GM23338 (cell line): ENCODE data around the gene RGS6. TPM values are rescaled to one million over a fixed set of nuclear protein-coding genes. Genes with fewer than 3 reads are reported as not detected.

Experiments
- ATAC-seq: fragments of 200-7000 bp; cut with Tn5 transposase; 3 replicates; pipeline ENCODE4 v1.9.1; 2020
- DNase-seq: peaks from one replicate; pipeline ENCODE4 v3.0.0-alpha.2; 2015; ENCODE audit warnings: low spot score
- H2AFZ ChIP-seq: fragments of 200-600 bp; sonication (generic); 2 replicates; pipeline ENCODE4 v1.8.0; 2016; ENCODE audit warnings: antibody characterized with exemption, mild to moderate bottlenecking, moderate library complexity
- H3F3A ChIP-seq: fragments of 200-600 bp; sonication (generic); replicated peaks from 2 replicates; pipeline ENCODE4 v1.8.0; 2017; ENCODE audit warnings: antibody characterized with exemption, mixed run types, low read depth
- H3K27ac ChIP-seq: fragments of 200-600 bp; sonication (generic); 2 replicates; pipeline ENCODE4 v1.6.1; 2016; ENCODE audit warnings: low read depth
- H3K27me3 ChIP-seq: fragments of 200-600 bp; sonication (generic); 2 replicates; pipeline ENCODE4 v1.8.0; 2016; ENCODE audit warnings: mild to moderate bottlenecking, mixed run types, moderate library complexity; ENCODE audit not compliant: insufficient read depth
- H3K36me3 ChIP-seq: fragments of 200-600 bp; sonication (generic); 2 replicates; pipeline ENCODE4 v1.8.0; 2016; ENCODE audit warnings: mild to moderate bottlenecking; ENCODE audit not compliant: insufficient read depth
- H3K4me1 ChIP-seq: fragments of 200-600 bp; sonication (generic); 2 replicates; pipeline ENCODE4 v1.8.0; 2016; ENCODE audit warnings: mild to moderate bottlenecking, moderate library complexity; ENCODE audit not compliant: insufficient read depth
- H3K4me2 ChIP-seq: fragments of 200-600 bp; sonication (generic); 2 replicates; pipeline ENCODE4 v1.7.1; 2017; ENCODE audit warnings: mixed run types
- H3K4me3 ChIP-seq: fragments of 200-600 bp; sonication (generic); 2 replicates; pipeline ENCODE4 v1.6.1; 2016; ENCODE audit warnings: mixed run types
- H3K79me2 ChIP-seq: fragments of 200-600 bp; sonication (generic); replicated peaks from 2 replicates; pipeline ENCODE4 v1.8.0; 2017; ENCODE audit warnings: mild to moderate bottlenecking; ENCODE audit not compliant: insufficient read depth
- H3K9me2 ChIP-seq: fragments of 200-600 bp; sonication (generic); 2 replicates; pipeline ENCODE4 v1.8.0; 2017; ENCODE audit not compliant: insufficient read depth
- H4K20me1 ChIP-seq: fragments of 200-600 bp; sonication (generic); replicated peaks from 2 replicates; pipeline ENCODE4 v1.8.0; 2017; ENCODE audit warnings: mild to moderate bottlenecking; ENCODE audit not compliant: insufficient read depth
- H3K27ac Mint-ChIP-seq: 2 replicates; pipeline ENCODE4 v1.8.0; 2020; ENCODE audit warnings: inconsistent platforms, mild to moderate bottlenecking, moderate library complexity, mixed read lengths
- H3K27me3 Mint-ChIP-seq: 3 replicates; pipeline ENCODE4 v1.8.0; 2022; ENCODE audit warnings: low read depth, mild to moderate bottlenecking, moderate library complexity, mixed read lengths, inconsistent platforms; ENCODE audit not compliant: insufficient read depth, poor library complexity
- H3K36me3 Mint-ChIP-seq: 3 replicates; pipeline ENCODE4 v1.8.0; 2021; ENCODE audit warnings: low read depth, mild to moderate bottlenecking, inconsistent platforms, moderate library complexity, mixed read lengths
- H3K4me1 Mint-ChIP-seq: 3 replicates; pipeline ENCODE4 v1.8.0; 2020; ENCODE audit warnings: mild to moderate bottlenecking, inconsistent platforms, mixed read lengths
- H3K4me3 Mint-ChIP-seq: 3 replicates; pipeline ENCODE4 v1.8.0; 2021; ENCODE audit warnings: moderate library complexity, mild to moderate bottlenecking, inconsistent platforms, mixed read lengths
- H3K9me3 Mint-ChIP-seq: 3 replicates; pipeline ENCODE4 v1.8.0; 2020; ENCODE audit warnings: moderate library complexity, mild to moderate bottlenecking, inconsistent platforms, mixed read lengths
- CREB1 ChIP-seq: fragments of 250-450 bp; sonication (Bioruptor Pico); IDR thresholded peaks from 2 replicates; pipeline ENCODE4 v1.5.0; 2020; ENCODE audit warnings: low read depth, mild to moderate bottlenecking, moderate library complexity
- EZH2 ChIP-seq: fragments of 200-600 bp; sonication (generic); IDR thresholded peaks from one replicate; pipeline ENCODE4 v1.8.0; 2017; ENCODE audit warnings: antibody characterized with exemption, mild to moderate bottlenecking, low read depth; ENCODE audit not compliant: unreplicated experiment
- JUNB ChIP-seq: IDR thresholded peaks from one replicate; pipeline ENCODE4 v1.6.1; 2016; ENCODE audit warnings: antibody characterized with exemption; ENCODE audit not compliant: unreplicated experiment
- NANOG ChIP-seq: IDR thresholded peaks from 2 replicates; pipeline ENCODE4 v1.6.1; 2016; ENCODE audit warnings: antibody characterized with exemption, borderline replicate concordance
- POLR2AphosphoS5 ChIP-seq: IDR thresholded peaks from 2 replicates; pipeline ENCODE4 v1.6.1; 2016; ENCODE audit warnings: antibody characterized with exemption, low read depth
- STAT1 ChIP-seq: IDR thresholded peaks from one replicate; pipeline ENCODE4 v1.6.1; 2016; ENCODE audit warnings: antibody characterized with exemption; ENCODE audit not compliant: unreplicated experiment
- ZNF114 ChIP-seq: fragments of 250-450 bp; sonication (Bioruptor Pico); IDR thresholded peaks from 2 replicates; pipeline ENCODE4 v1.5.0; 2020; ENCODE audit warnings: mild to moderate bottlenecking, moderate library complexity
- polyA plus RNA-seq: library from polyadenylated mRNA; unstranded; fragments of >200 nt; fragmentation: Nextera tagmentation; extraction: Ambion mirVana; gene quantifications from 2 replicates; pipeline ENCODE4 v1.2.1, GENCODE V29; 2016
- total RNA-seq: library from RNA; depleted of rRNA; stranded (reverse); fragments of >200 nt; shearing (Covaris generic); gene quantifications from 2 replicates; pipeline ENCODE4 v1.2.3, GENCODE V29; 2014
- TF ChIP-seq, protein P1 (sequence below): IDR thresholded peaks from one replicate; pipeline ENCODE4 v1.6.1; 2018; ENCODE audit warnings: antibody characterized with exemption; ENCODE audit not compliant: unreplicated experiment
- TF ChIP-seq, protein P2 (sequence below), 2 experiments: fragments of 200-600 bp in 1 of 2; sonication (generic) in 1 of 2; conservative IDR thresholded peaks; 2 replicates each; pipeline versions ENCODE4 v1.5.1 to v1.6.1; 2016 to 2017; ENCODE audit warnings: antibody characterized with exemption in 2 of 2, low read depth in 2 of 2, mild to moderate bottlenecking in 2 of 2, moderate library complexity in 1 of 2
- TF ChIP-seq, protein P3 (sequence below): fragments of 250-450 bp; sonication (Bioruptor Pico); IDR thresholded peaks from 2 replicates; pipeline ENCODE4 v1.5.0; 2020; ENCODE audit warnings: mild to moderate bottlenecking, moderate library complexity

RGS6 gene
- total and polyA plus RNA-seq, 2 experiments from 2014 or later = 0.66 to 0.83 TPM

DNA sequence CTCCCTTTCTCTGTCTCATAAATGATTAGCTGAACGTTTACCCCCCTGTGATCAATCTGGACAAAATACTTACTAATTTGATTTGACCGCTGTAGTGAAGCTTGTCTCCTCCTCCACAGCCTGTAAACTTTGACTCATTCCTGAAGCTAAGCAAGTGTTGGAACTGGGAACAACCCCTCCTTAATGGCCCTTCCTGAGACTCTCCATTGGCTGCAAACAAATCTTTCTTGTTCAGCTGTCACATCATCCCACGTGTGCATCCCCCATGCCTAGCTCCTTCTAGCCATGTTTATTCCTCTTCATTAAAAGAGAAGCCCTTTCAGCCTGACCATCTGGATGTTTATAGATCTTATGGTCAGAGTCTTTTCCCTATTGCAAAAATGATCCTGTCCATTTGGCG, 281.2 kb downstream of the RGS6 start:
- Histone ChIP-seq H3K79me2 (no peaks in the 10 kb centered on the region), H3K4me1 (no peaks in the 10 kb centered on the region), H2AFZ (no peak overlapping the region), H3K4me2 (no peak overlapping the region), H3K9me2 (peaks cover 2% of the 10 kb centered on the region; the same call in 1 of the 2 replicates), H4K20me1 (no peaks in the 10 kb centered on the region), H3K27me3 (no peaks in the 10 kb centered on the region), H3F3A (no peaks in the 10 kb centered on the region), H3K4me3 (no peak overlapping the region), H3K36me3 (no peaks in the 10 kb centered on the region), H3K27ac (no peak overlapping the region)
- no peak overlapping the region for H3K27ac Mint-ChIP-seq
- no peak for DNase-seq
- TF ChIP-seq EZH2 (no peak), JUNB (no peak), POLR2AphosphoS5 (no peak), ZNF114 (CRISPR knock-in tag) (no peak), CREB1 (CRISPR knock-in tag) (no peak), STAT1 (no peak), NANOG (no peak)
- TF ChIP-seq, protein P1, sequence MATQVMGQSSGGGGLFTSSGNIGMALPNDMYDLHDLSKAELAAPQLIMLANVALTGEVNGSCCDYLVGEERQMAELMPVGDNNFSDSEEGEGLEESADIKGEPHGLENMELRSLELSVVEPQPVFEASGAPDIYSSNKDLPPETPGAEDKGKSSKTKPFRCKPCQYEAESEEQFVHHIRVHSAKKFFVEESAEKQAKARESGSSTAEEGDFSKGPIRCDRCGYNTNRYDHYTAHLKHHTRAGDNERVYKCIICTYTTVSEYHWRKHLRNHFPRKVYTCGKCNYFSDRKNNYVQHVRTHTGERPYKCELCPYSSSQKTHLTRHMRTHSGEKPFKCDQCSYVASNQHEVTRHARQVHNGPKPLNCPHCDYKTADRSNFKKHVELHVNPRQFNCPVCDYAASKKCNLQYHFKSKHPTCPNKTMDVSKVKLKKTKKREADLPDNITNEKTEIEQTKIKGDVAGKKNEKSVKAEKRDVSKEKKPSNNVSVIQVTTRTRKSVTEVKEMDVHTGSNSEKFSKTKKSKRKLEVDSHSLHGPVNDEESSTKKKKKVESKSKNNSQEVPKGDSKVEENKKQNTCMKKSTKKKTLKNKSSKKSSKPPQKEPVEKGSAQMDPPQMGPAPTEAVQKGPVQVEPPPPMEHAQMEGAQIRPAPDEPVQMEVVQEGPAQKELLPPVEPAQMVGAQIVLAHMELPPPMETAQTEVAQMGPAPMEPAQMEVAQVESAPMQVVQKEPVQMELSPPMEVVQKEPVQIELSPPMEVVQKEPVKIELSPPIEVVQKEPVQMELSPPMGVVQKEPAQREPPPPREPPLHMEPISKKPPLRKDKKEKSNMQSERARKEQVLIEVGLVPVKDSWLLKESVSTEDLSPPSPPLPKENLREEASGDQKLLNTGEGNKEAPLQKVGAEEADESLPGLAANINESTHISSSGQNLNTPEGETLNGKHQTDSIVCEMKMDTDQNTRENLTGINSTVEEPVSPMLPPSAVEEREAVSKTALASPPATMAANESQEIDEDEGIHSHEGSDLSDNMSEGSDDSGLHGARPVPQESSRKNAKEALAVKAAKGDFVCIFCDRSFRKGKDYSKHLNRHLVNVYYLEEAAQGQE = no peak
- TF ChIP-seq, protein P2, sequence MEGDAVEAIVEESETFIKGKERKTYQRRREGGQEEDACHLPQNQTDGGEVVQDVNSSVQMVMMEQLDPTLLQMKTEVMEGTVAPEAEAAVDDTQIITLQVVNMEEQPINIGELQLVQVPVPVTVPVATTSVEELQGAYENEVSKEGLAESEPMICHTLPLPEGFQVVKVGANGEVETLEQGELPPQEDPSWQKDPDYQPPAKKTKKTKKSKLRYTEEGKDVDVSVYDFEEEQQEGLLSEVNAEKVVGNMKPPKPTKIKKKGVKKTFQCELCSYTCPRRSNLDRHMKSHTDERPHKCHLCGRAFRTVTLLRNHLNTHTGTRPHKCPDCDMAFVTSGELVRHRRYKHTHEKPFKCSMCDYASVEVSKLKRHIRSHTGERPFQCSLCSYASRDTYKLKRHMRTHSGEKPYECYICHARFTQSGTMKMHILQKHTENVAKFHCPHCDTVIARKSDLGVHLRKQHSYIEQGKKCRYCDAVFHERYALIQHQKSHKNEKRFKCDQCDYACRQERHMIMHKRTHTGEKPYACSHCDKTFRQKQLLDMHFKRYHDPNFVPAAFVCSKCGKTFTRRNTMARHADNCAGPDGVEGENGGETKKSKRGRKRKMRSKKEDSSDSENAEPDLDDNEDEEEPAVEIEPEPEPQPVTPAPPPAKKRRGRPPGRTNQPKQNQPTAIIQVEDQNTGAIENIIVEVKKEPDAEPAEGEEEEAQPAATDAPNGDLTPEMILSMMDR (conservative IDR thresholded peaks at IDR 0.05; ENCODE audit: low read depth in 2 of 2) = no peak
- TF ChIP-seq, protein P3, sequence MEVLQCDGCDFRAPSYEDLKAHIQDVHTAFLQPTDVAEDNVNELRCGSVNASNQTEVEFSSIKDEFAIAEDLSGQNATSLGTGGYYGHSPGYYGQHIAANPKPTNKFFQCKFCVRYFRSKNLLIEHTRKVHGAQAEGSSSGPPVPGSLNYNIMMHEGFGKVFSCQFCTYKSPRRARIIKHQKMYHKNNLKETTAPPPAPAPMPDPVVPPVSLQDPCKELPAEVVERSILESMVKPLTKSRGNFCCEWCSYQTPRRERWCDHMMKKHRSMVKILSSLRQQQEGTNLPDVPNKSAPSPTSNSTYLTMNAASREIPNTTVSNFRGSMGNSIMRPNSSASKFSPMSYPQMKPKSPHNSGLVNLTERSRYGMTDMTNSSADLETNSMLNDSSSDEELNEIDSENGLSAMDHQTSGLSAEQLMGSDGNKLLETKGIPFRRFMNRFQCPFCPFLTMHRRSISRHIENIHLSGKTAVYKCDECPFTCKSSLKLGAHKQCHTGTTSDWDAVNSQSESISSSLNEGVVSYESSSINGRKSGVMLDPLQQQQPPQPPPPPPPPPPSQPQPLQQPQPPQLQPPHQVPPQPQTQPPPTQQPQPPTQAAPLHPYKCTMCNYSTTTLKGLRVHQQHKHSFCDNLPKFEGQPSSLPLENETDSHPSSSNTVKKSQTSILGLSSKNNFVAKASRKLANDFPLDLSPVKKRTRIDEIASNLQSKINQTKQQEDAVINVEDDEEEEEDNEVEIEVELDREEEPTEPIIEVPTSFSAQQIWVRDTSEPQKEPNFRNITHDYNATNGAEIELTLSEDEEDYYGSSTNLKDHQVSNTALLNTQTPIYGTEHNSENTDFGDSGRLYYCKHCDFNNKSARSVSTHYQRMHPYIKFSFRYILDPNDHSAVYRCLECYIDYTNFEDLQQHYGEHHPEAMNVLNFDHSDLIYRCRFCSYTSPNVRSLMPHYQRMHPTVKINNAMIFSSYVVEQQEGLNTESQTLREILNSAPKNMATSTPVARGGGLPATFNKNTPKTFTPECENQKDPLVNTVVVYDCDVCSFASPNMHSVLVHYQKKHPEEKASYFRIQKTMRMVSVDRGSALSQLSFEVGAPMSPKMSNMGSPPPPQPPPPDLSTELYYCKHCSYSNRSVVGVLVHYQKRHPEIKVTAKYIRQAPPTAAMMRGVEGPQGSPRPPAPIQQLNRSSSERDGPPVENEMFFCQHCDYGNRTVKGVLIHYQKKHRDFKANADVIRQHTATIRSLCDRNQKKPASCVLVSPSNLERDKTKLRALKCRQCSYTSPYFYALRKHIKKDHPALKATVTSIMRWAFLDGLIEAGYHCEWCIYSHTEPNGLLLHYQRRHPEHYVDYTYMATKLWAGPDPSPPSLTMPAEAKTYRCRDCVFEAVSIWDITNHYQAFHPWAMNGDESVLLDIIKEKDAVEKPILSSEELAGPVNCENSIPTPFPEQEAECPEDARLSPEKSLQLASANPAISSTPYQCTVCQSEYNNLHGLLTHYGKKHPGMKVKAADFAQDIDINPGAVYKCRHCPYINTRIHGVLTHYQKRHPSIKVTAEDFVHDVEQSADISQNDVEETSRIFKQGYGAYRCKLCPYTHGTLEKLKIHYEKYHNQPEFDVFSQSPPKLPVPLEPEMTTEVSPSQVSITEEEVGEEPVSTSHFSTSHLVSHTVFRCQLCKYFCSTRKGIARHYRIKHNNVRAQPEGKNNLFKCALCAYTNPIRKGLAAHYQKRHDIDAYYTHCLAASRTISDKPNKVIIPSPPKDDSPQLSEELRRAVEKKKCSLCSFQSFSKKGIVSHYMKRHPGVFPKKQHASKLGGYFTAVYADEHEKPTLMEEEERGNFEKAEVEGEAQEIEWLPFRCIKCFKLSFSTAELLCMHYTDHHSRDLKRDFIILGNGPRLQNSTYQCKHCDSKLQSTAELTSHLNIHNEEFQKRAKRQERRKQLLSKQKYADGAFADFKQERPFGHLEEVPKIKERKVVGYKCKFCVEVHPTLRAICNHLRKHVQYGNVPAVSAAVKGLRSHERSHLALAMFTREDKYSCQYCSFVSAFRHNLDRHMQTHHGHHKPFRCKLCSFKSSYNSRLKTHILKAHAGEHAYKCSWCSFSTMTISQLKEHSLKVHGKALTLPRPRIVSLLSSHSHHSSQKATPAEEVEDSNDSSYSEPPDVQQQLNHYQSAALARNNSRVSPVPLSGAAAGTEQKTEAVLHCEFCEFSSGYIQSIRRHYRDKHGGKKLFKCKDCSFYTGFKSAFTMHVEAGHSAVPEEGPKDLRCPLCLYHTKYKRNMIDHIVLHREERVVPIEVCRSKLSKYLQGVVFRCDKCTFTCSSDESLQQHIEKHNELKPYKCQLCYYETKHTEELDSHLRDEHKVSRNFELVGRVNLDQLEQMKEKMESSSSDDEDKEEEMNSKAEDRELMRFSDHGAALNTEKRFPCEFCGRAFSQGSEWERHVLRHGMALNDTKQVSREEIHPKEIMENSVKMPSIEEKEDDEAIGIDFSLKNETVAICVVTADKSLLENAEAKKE (CRISPR knock-in tag) = no peak
- 0 out of 3 replicates have a peak, but pooled peaks cover 5% of the 10 kb centered on the region for H3K36me3 Mint-ChIP-seq
- no peak for ATAC-seq
- H3K27me3 Mint-ChIP-seq = peaks cover 2% of the 10 kb centered on the region
- H3K9me3 Mint-ChIP-seq = peaks cover 14% of the 10 kb centered on the region; the same call in 2 of the 3 replicates
- H3K4me1 Mint-ChIP-seq = no peaks in the 10 kb centered on the region
- H3K4me3 Mint-ChIP-seq = no peak overlapping the region
